DND-41 (cell line): Measurements from ENCODE around the gene STK24.

Experiments
- ATAC-seq: fragments of 200-7000 bp; cut with Tn5 transposase; 3 replicates; pipeline ENCODE4 v1.9.1; 2021; ENCODE audit warnings: low read depth; ENCODE audit not compliant: insufficient read depth
- DNase-seq: peaks from one replicate; pipeline ENCODE4 v3.0.0-alpha.2; 2020
- H2AFZ ChIP-seq: 2 replicates; pipeline ENCODE4 v1.6.0; 2012; ENCODE audit warnings: low read depth, low read length
- H3K27ac ChIP-seq: 2 replicates; pipeline ENCODE4 v1.5.1; 2012; ENCODE audit warnings: low read length, inconsistent platforms
- H3K27me3 ChIP-seq: fragments of 200-600 bp; sonication (generic); 2 replicates; pipeline ENCODE4 v1.6.0; 2012; ENCODE audit warnings: low read length, mild to moderate bottlenecking, inconsistent platforms; ENCODE audit not compliant: insufficient read depth, poor library complexity
- H3K36me3 ChIP-seq: 2 replicates; pipeline ENCODE4 v1.5.1; 2012; ENCODE audit warnings: low read length, inconsistent platforms; ENCODE audit not compliant: insufficient read depth
- H3K4me1 ChIP-seq: 2 replicates; pipeline ENCODE4 v1.5.1; 2012; ENCODE audit warnings: mild to moderate bottlenecking, low read length; ENCODE audit not compliant: insufficient read depth
- H3K4me2 ChIP-seq: 2 replicates; pipeline ENCODE4 v1.6.0; 2012; ENCODE audit warnings: mild to moderate bottlenecking, moderate library complexity, low read length, inconsistent platforms; ENCODE audit not compliant: insufficient read depth
- H3K4me3 ChIP-seq, 2 experiments: fragments of 200-600 bp in 1 of 2; shearing (Covaris generic) in 1 of 2; 2 replicates each; pipeline ENCODE4 v1.5.1; 2012 to 2016; ENCODE audit warnings: inconsistent platforms in 2 of 2, low read length in 2 of 2, mild to moderate bottlenecking in 2 of 2, low read depth in 1 of 2, moderate library complexity in 1 of 2
- H3K79me2 ChIP-seq: 2 replicates; pipeline ENCODE4 v1.6.0; 2012; ENCODE audit warnings: low read length, inconsistent platforms; ENCODE audit not compliant: insufficient read depth
- H3K9ac ChIP-seq: 2 replicates; pipeline ENCODE4 v1.6.0; 2012; ENCODE audit warnings: low read depth, mild to moderate bottlenecking, inconsistent platforms, low read length, moderate library complexity
- H3K9me3 ChIP-seq: 2 replicates; pipeline ENCODE4 v1.5.1; 2012; ENCODE audit warnings: low read length, moderate library complexity, mild to moderate bottlenecking, inconsistent platforms; ENCODE audit not compliant: insufficient read depth, severe bottlenecking
- H4K20me1 ChIP-seq: 2 replicates; pipeline ENCODE4 v1.6.0; 2012; ENCODE audit warnings: low read length; ENCODE audit not compliant: insufficient read depth
- EZH2 ChIP-seq: IDR thresholded peaks from 3 replicates; pipeline ENCODE4 v1.6.1; 2012; ENCODE audit warnings: borderline replicate concordance, low read depth, mild to moderate bottlenecking, moderate library complexity, low read length, inconsistent platforms; ENCODE audit not compliant: severe bottlenecking
- TF ChIP-seq, protein P1 (sequence below): IDR thresholded peaks from 2 replicates; pipeline ENCODE4 v1.5.1; 2012; ENCODE audit warnings: borderline replicate concordance, low read length, moderate library complexity, mild to moderate bottlenecking; ENCODE audit not compliant: poor library complexity, severe bottlenecking; ENCODE audit errors: extremely low read depth

The STK24 gene

GRCh38 chr13:98470920-98471319 lies 106.0 kb downstream of the STK24 start:
- H3K4me1 ChIP-seq = peaks cover 6% of the 10 kb centered on the region
- no peaks in the 10 kb centered on the region for H3K27me3 ChIP-seq
- no peak overlapping the region for H3K9ac ChIP-seq
- H4K20me1 ChIP-seq = peaks cover 31% of the 10 kb centered on the region
- ATAC-seq (no peak), DNase-seq (no peak)
- no peak overlapping the region for H2AFZ ChIP-seq
- peaks cover 92% of the 10 kb centered on the region for H3K36me3 ChIP-seq
- no peak overlapping the region for H3K4me3 ChIP-seq
- no peak for TF ChIP-seq EZH2
- TF ChIP-seq, protein P1, sequence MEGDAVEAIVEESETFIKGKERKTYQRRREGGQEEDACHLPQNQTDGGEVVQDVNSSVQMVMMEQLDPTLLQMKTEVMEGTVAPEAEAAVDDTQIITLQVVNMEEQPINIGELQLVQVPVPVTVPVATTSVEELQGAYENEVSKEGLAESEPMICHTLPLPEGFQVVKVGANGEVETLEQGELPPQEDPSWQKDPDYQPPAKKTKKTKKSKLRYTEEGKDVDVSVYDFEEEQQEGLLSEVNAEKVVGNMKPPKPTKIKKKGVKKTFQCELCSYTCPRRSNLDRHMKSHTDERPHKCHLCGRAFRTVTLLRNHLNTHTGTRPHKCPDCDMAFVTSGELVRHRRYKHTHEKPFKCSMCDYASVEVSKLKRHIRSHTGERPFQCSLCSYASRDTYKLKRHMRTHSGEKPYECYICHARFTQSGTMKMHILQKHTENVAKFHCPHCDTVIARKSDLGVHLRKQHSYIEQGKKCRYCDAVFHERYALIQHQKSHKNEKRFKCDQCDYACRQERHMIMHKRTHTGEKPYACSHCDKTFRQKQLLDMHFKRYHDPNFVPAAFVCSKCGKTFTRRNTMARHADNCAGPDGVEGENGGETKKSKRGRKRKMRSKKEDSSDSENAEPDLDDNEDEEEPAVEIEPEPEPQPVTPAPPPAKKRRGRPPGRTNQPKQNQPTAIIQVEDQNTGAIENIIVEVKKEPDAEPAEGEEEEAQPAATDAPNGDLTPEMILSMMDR = no peak
- peaks cover 48% of the 10 kb centered on the region for H3K79me2 ChIP-seq
- no peak overlapping the region for H3K4me2 ChIP-seq
- no peak overlapping the region for H3K27ac ChIP-seq
- no peaks in the 10 kb centered on the region for H3K9me3 ChIP-seq

DNA sequence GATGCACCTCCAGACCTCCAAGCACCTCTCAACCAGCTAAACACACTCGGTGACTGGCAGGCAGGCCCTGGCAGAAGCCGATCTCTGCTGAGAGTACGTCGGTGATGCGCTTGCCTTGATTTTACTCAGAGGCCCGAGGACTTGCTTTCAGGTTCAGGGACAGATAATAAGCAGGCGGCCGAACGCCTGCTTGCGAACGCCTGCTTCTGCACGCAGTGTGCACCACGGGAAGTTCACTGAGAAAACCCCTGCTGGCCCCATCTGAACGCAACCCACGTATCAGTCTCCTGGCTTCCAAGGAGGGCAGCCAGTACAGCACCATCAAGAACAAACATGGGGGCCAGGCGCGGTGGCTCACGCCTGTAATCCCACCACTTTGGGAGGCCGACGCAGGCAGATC lies 108.0 kb downstream of the STK24 start:
- Histone ChIP-seq H3K27me3 (no peaks in the 10 kb centered on the region), H3K9ac (no peak overlapping the region), H3K9me3 (no peaks in the 10 kb centered on the region), H3K4me2 (no peak overlapping the region), H2AFZ (no peak overlapping the region), H3K4me1 (no peaks in the 10 kb centered on the region), H3K79me2 (peaks cover 43% of the 10 kb centered on the region), H3K36me3 (peaks cover 89% of the 10 kb centered on the region), H3K4me3 (no peak overlapping the region), H3K27ac (no peak overlapping the region), H4K20me1 (peaks cover 25% of the 10 kb centered on the region)
- TF ChIP-seq EZH2 = no peak
- TF ChIP-seq, protein P1 = no peak
- no peak for ATAC-seq
- DNase-seq = no peak

- H3K79me2 ChIP-seq = peaks cover 43% of the 10 kb centered on the region
- H3K36me3 ChIP-seq = peaks cover 89% of the 10 kb centered on the region
Observed at GRCh38 chr13:98468361-98468760, 108.5 kb downstream of the STK24 start.

More at GRCh38 chr13:98468361-98468760, 108.5 kb downstream of the STK24 start:
- no peak for DNase-seq
- Histone ChIP-seq H3K27ac (no peak overlapping the region), H2AFZ (no peak overlapping the region), H3K4me1 (no peaks in the 10 kb centered on the region), H3K9me3 (no peaks in the 10 kb centered on the region), H3K27me3 (no peaks in the 10 kb centered on the region), H4K20me1 (peaks cover 22% of the 10 kb centered on the region), H3K9ac (no peak overlapping the region), H3K4me3 (no peak overlapping the region), H3K4me2 (no peak overlapping the region)
- TF ChIP-seq, protein P1 = no peak
- TF ChIP-seq EZH2 = no peak
- ATAC-seq = 0 out of 3 replicates have a peak, but pooled peaks have one; percentile 31
